ENCODE data around the gene HYAL3.

DNA sequence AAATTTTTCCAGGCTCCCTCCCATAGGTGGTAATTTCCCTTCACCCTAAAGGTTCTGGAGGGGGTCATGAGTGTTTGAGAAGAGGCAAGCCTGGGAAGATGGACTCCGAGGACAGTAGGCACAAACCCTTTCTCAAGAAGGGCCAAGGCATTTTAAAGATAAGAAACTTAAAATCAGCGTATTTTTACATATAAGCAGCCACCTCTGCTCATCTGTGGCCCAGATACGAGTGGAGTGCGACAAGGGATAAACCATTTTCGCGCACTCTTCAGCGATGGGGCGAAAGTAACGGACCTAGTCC lies 40.9 kb upstream of the HYAL3 start:
- TF ChIP-seq EP300 (IDR thresholded peaks at IDR 0.05), result no peak
- TF ChIP-seq, protein P1, sequence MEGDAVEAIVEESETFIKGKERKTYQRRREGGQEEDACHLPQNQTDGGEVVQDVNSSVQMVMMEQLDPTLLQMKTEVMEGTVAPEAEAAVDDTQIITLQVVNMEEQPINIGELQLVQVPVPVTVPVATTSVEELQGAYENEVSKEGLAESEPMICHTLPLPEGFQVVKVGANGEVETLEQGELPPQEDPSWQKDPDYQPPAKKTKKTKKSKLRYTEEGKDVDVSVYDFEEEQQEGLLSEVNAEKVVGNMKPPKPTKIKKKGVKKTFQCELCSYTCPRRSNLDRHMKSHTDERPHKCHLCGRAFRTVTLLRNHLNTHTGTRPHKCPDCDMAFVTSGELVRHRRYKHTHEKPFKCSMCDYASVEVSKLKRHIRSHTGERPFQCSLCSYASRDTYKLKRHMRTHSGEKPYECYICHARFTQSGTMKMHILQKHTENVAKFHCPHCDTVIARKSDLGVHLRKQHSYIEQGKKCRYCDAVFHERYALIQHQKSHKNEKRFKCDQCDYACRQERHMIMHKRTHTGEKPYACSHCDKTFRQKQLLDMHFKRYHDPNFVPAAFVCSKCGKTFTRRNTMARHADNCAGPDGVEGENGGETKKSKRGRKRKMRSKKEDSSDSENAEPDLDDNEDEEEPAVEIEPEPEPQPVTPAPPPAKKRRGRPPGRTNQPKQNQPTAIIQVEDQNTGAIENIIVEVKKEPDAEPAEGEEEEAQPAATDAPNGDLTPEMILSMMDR (IDR thresholded peaks at IDR 0.05), result no peak
- no peak for TF ChIP-seq POLR2AphosphoS5 (IDR thresholded peaks at IDR 0.05)
- TF ChIP-seq POLR2A (IDR thresholded peaks at IDR 0.05), result no peak

Data from gastroesophageal sphincter (tissue), 3 donors.